Measurements from ENCODE around the gene SDS. TPM values are rescaled to one million over a fixed set of nuclear protein-coding genes. Genes with fewer than 3 reads are reported as not detected.

The SDS gene
- total RNA-seq, 1 donor from 2014 or later, result not detected

- no peak for DNase-seq (ENCODE audit: low read depth in 2 of 2)
Measured at GRCh38 chr12:113425960-113426453, 22.3 kb upstream of the SDS start.

DNA sequence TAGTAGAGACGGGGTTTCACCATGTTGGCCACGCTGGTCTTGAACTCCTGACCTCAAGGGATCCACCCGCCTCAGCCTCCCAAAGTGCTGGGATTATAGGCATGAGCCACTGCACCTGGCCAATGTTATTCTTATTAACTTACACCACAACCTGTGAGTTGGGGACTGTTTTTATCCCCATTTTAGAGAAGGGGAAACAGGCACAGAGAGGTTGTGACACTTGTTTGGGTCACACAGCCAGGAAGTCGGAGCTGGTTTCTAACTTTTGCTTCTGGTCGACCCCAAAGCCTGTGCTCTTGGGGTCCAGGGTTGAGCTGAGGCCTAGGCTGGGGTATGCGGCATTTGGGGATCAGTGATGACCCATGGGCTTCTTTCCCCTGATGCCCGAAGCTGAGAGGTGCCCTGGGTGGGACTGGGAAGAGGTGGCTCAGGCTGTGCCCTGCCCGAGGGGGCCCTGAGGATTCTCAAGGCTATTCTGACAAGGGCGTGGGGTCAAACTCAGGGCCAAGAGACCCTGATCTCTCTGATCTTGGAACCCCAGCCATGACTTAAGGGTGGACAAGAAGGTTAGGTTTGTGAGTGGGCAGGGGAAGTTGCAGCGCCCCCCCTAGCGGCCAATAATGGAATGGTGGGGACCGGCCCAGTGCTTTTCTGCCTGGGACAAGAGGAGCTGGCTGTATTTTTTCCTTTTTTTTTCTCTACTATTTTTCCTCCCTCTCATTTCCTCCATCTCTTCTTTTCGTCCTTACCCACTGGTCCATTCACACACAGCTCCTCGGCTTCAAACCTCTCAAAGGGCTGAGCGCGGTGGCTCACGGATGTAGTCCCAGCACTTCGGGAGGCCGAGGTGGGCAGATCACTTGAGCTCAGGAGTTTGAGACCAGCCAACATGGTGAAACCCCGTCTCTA, 21.5 kb upstream of the SDS start:
- DNase-seq (ENCODE audit: low read depth in 2 of 2), result peak; percentile 14 to 57

- no peak for DNase-seq (ENCODE audit: low read depth in 2 of 2)
Measured at GRCh38 chr12:113424456-113424855, 20.8 kb upstream of the SDS start.

GRCh38 chr12:113422886-113423669, 19.4 kb upstream of the SDS start:
- no peak for DNase-seq (ENCODE audit: low read depth in 2 of 2)

- peak; percentile 10 to 52 for DNase-seq (ENCODE audit: low read depth in 2 of 2)
Measured at GRCh38 chr12:113422030-113422885, 18.6 kb upstream of the SDS start, which contains the start of gene SDSL. TSS of gene SDSL (plus strand) at chr12:113422380. CDS start at chr12:113427983, 5,603 bp downstream.

GRCh38 chr12:113420996-113421595, 17.4 kb upstream of the SDS start:
- no peak for DNase-seq (ENCODE audit: low read depth in 2 of 2)

DNA sequence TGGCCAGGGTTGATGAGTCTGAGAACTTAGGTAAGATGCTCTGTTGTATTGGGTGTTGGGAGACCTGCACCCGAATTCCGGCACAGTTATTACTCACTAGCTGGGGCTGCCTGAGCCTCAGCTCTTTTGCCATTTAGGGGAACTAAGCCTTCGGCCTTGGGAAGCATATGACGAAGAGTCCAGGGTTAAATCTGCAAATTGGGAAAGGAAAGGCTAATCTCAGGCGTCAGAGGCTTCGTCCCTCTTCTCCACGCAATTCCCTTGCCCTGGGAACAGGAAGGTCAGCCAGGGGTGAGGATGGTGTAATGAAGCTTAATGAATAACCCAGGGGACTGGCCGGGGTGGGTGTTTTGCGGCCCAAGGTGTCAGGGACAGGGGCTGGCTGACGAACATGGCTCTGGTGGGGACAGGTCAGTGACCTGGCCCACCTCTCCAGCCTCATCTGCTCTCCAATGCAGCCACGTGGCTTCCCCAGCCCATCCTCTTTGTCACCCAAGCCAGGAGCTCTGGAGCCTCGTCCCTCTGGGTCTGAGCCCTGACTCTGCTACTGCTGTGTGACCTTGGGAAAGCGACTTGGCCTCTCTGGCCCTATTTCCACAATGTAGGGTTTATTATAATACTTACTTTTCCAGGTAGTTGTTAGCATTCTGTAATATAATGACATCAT, 14.7 kb upstream of the SDS start:
- DNase-seq (ENCODE audit: low read depth in 2 of 2), result no peak

DNA sequence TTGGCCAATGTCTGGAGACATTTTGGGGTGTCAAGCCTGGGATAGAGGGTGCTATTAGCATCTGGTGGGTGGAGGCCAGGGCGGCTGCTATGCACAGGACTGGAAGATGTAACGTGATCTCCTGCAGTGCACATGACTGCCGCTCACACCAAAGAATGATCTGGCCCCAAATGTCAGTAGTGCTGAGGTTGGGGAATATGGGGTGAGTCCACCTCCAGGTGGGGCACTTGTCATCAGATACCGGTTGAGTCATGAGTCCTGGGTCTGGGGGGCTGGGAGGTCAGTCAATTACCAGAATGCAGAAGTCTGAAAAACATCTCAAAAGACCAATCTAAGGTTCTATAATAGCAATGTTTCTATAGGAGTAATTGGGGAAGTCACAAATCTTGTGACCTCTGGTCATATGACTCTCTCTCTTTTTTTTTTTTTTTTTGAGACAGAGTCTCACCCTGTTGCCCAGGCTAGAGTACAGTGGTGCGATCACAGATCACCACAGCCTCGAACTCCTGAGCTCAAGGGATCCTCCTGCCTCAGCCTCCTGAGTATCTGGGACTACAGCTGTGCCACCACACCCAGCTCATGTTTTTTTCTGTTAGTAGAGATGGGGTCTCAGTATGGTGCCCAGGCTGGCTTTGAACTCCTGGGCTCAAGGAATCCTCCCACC, 12.5 kb upstream of the SDS start:
- no peak for DNase-seq (ENCODE audit: low read depth in 2 of 2)

GRCh38 chr12:113414519-113415038, 10.9 kb upstream of the SDS start:
- no peak for DNase-seq (ENCODE audit: low read depth in 2 of 2)

DNA sequence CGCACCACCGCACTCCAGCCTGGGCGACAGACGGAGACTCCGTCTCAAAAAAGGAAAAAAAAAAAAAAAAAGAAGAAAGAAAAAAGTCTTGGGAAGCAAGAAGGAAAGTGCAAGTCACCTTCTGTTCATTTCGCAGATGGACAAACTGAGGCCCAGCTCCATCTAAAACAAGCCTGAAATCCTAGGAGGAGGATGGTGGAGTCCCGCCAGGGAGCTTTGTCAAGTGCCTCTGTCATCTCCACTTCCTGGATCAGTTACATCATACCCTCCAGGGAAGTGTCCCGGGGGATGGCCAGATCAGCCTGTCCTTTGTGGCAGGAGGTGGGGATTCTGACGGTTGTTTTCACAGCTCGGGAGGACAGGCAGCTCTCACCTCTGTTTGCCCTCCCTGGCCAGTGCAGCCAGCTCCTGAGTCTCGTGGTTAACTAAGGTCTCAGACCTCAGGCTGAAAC, 9.8 kb upstream of the SDS start:
- peak in 1 of 2 donors; percentile 7 for DNase-seq (ENCODE audit: low read depth in 2 of 2)

DNA sequence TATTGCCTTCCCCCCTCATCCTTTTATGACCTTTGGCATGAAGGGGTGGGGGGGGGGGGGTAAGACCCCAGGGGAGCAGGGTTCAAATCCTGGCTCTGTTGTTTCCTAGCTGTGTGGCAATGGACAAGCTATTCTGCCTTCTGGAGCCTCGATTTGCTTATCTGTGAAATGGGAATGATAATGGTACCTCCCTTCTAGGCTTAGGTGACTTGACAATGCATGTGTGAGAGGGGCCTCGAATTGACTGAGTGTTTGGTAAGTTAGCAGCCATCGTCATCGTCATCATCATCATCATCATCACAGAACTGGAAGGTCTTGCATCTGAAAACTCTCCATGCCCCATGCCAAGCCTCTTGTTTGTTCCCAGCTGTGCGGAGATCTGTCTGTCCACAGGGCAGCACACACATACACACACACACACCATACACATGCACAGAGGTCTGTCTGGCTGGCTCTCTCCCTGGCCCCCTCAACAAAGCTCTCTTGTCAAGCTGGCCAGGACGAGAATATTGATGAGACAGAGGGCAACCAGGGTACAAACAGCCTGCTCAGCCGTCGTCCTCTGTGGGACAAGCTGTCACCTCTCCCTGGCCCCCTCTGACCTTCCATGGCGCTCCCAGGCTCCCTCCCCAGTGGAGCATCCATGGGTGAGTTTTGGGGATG, 5.9 kb upstream of the SDS start:
- no peak for DNase-seq (ENCODE audit: low read depth in 2 of 2)

DNA sequence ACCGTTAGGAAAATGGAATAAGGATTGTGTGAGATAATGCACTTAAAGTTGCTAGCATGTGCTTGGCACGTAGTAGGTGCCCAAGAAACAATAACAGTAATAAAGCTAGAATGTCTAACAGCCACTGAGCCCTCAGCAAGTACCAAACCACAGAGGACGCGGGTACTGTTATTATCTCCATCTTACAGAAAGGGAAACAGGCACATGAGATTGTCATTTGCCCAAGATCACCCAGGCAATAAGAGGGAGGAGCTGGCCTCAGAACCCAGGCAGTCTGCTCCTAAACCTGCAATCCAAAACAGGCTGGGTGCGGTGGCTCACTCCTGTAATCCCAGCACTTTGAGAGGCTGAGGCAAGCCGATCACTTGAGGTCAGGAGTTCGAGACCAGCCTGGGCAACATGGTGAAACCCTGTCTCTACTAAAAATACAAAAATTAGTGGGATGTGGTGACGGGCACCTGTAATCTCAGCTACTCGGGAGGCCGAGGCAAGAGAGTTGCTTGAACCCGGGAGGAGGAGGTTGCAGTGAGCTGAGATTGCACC, 5.1 kb upstream of the SDS start:
- DNase-seq (ENCODE audit: low read depth in 2 of 2), result no peak

GRCh38 chr12:113407931-113408600, 4.4 kb upstream of the SDS start:
- DNase-seq (ENCODE audit: low read depth in 2 of 2), result no peak

- no peak for DNase-seq (ENCODE audit: low read depth in 2 of 2)
Measured at GRCh38 chr12:113405694-113406093, 2.0 kb upstream of the SDS start.

DNA sequence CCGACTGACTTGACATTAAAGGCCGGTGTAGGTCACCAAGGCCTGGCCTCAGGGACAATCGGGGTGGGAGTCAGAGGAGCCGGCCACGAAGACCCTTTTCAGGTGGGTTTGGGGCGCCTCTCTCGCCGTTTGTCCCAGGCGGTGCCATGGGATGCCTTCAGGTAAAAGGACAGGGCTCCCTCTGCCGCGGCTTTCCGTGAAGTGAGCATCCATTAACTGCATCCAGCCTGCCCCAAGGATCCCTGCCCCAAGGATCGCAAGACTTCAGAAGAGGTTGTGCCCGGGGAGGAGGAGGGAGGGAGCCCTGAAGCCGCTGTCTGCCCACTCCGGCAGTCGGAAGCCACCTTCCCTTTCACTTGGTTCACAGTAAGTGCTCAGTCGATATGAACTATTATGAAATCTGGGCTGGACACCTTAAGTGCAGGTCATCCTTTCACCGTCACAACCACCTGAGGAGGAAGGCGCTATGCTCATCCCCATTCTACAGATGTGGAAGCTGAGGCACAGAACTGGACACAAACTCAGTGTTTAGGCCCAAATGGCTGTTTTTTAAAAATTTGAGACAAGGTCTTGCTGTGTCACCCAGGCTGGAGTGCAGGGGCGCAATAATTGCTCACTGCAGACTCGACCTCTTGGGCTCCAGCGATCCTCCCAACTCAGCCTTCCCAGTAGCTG, 964 bp downstream of the SDS start:
- no peak for DNase-seq (ENCODE audit: low read depth in 2 of 2)

GRCh38 chr12:113401066-113402000, 2.4 kb downstream of the SDS start:
- no peak for DNase-seq (ENCODE audit: low read depth in 2 of 2)

Data from dermis microvascular lymphatic vessel endothelial cell (primary cell).